Measurements from ENCODE around the gene RIPOR3.
"Not testable (repeated sequence)": the region's sequence is repeated elsewhere in the genome, so short reads cannot be mapped to it uniquely, and the experiment has no call there.

The RIPOR3 gene

DNA sequence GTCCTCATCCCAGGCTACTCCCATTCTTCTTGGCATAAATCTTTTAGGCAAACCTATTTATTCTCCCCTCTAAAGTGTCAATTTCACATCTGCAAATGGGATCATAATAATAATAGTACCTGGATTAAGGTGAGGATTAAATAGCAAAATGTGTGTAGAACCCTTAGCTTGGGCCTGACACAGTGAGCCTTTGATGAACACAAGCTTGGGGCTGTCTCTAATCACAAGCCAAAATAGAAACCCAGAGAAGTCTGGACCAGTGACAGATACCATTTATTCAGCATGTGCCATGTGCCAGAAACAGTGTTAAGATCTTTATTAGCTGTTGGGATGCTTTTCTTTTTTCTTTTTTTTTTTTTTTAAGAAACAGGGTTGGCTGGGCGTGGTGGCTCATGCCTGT is 25.2 kb upstream of the RIPOR3 start:
- no peak for TF ChIP-seq EZH2phosphoT487 (IDR thresholded peaks at IDR 0.05; ENCODE audit: low read depth)
- TF ChIP-seq, protein P1, sequence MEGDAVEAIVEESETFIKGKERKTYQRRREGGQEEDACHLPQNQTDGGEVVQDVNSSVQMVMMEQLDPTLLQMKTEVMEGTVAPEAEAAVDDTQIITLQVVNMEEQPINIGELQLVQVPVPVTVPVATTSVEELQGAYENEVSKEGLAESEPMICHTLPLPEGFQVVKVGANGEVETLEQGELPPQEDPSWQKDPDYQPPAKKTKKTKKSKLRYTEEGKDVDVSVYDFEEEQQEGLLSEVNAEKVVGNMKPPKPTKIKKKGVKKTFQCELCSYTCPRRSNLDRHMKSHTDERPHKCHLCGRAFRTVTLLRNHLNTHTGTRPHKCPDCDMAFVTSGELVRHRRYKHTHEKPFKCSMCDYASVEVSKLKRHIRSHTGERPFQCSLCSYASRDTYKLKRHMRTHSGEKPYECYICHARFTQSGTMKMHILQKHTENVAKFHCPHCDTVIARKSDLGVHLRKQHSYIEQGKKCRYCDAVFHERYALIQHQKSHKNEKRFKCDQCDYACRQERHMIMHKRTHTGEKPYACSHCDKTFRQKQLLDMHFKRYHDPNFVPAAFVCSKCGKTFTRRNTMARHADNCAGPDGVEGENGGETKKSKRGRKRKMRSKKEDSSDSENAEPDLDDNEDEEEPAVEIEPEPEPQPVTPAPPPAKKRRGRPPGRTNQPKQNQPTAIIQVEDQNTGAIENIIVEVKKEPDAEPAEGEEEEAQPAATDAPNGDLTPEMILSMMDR (IDR thresholded peaks at IDR 0.05; ENCODE audit: low read depth, low read length), result no peak
- Histone ChIP-seq H3K4me1 (ENCODE audit: low read length) (no peaks in the 10 kb centered on the region), H3K9ac (ENCODE audit: low read length) (no peak overlapping the region)

DNA sequence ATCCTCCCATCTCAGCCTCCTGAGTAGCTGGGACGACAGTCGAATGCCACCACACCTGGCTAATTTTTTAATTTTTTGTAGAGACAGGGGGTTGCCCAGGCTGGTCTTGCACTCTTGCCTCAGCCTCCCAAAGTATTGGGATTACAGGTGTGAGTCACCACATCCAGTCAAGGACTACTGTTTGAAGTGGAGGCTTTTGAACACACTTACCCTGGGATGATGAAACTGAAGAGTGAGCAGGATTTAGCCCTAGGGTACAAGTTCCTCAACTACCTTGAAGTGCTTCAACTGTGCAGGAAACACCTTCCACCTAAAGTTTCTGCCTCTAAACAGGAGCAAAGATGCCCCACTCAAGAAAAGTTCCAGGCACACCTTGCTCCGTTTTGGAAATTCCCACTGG is 24.4 kb upstream of the RIPOR3 start:
- H3K9me3 ChIP-seq (ENCODE audit: insufficient read depth, low read length), result no peaks in the 10 kb centered on the region
- H3K36me3 ChIP-seq (replicated peaks; ENCODE audit: low read depth, low read length), result no peaks in the 10 kb centered on the region
- H3K4me3 ChIP-seq (ENCODE audit: low read length), result no peak overlapping the region
- no peak overlapping the region for H3K4me2 ChIP-seq (ENCODE audit: low read length)
- TF ChIP-seq EZH2phosphoT487 (IDR thresholded peaks at IDR 0.05; ENCODE audit: low read depth), result no peak
- TF ChIP-seq, protein P1 (IDR thresholded peaks at IDR 0.05; ENCODE audit: low read depth, low read length), result no peak
- H4K20me1 ChIP-seq (ENCODE audit: insufficient read depth, low read length), result no peaks in the 10 kb centered on the region
- no peak overlapping the region for H3K9ac ChIP-seq (ENCODE audit: low read length)
- H2AFZ ChIP-seq (ENCODE audit: low read depth, low read length), result no peak overlapping the region
- no peaks in the 10 kb centered on the region for H3K79me2 ChIP-seq (ENCODE audit: low read length)
- peaks cover 19% of the 10 kb centered on the region for H3K27me3 ChIP-seq (ENCODE audit: low read depth, low read length)
- H3K27ac ChIP-seq (ENCODE audit: low read length), result no peak overlapping the region
- no peaks in the 10 kb centered on the region for H3K4me1 ChIP-seq (ENCODE audit: low read length)

More for the DNA sequence above, 25.2 kb upstream of the RIPOR3 start:
- Histone ChIP-seq H2AFZ (ENCODE audit: low read depth, low read length) (no peak overlapping the region), H3K27ac (ENCODE audit: low read length) (no peak overlapping the region), H3K36me3 (replicated peaks; ENCODE audit: low read depth, low read length) (no peaks in the 10 kb centered on the region), H3K4me2 (ENCODE audit: low read length) (no peak overlapping the region), H3K4me3 (ENCODE audit: low read length) (no peak overlapping the region), H3K79me2 (ENCODE audit: low read length) (no peaks in the 10 kb centered on the region), H4K20me1 (ENCODE audit: insufficient read depth, low read length) (no peaks in the 10 kb centered on the region), H3K27me3 (ENCODE audit: low read depth, low read length) (peaks cover 14% of the 10 kb centered on the region), H3K9me3 (ENCODE audit: insufficient read depth, low read length) (no peaks in the 10 kb centered on the region)

DNA sequence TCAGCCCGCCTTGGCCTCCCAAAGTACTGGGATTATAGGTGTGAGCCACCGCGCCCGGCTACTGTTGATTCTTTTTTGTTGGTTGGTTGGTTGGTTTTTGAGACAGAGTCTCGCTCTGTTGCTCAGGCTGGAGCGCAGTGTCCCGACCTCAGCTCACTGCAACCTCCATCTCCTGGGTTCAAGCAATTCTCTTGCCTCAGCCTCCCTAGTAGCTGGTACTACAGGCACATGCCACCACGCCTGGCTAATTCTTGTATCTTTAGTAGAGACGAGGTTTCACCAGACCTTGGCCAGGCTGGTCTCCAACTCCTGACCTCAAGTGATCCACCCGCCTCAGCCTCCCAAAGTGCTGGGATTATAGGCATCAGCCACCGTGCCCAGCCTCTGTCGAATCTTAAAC is 23.1 kb upstream of the RIPOR3 start:
- not testable (repeated sequence) for H3K9me3 ChIP-seq (ENCODE audit: insufficient read depth, low read length); H4K20me1 ChIP-seq (ENCODE audit: insufficient read depth, low read length); H3K9ac ChIP-seq (ENCODE audit: low read length); H2AFZ ChIP-seq (ENCODE audit: low read depth, low read length); H3K4me1 ChIP-seq (ENCODE audit: low read length); H3K27ac ChIP-seq (ENCODE audit: low read length); H3K36me3 ChIP-seq (replicated peaks; ENCODE audit: low read depth, low read length); H3K79me2 ChIP-seq (ENCODE audit: low read length); H3K4me2 ChIP-seq (ENCODE audit: low read length); H3K4me3 ChIP-seq (ENCODE audit: low read length)
- H3K27me3 ChIP-seq (ENCODE audit: low read depth, low read length), result peaks cover 20% of the 10 kb centered on the region

DNA sequence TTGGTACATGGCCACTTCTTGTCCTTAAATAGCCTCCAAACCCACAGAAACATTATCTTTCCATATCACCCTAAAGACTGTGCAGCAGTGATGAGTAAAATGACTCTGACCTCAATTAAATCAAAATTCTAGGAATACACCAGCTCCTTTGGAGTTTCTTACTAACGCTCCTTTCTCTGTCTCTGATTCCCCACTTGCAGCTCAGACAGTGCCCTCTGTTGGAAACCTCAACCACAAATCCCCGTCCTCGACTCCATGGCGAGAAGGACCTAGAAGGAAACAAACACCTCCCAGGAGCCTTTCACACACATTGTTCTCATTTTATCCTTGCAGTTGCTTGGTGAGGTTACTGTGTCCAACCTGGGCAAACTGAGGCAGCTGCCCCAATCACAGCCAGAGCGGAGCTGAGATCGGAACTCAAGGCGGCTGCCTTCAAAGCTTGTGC is 22.3 kb upstream of the RIPOR3 start:
- no peak overlapping the region for H3K4me2 ChIP-seq (ENCODE audit: low read length)
- peaks cover 20% of the 10 kb centered on the region for H3K27me3 ChIP-seq (ENCODE audit: low read depth, low read length)
- H3K9me3 ChIP-seq (ENCODE audit: insufficient read depth, low read length), result no peaks in the 10 kb centered on the region
- H4K20me1 ChIP-seq (ENCODE audit: insufficient read depth, low read length), result no peaks in the 10 kb centered on the region
- no peak overlapping the region for H2AFZ ChIP-seq (ENCODE audit: low read depth, low read length)
- H3K36me3 ChIP-seq (replicated peaks; ENCODE audit: low read depth, low read length), result no peaks in the 10 kb centered on the region
- no peak for TF ChIP-seq EZH2phosphoT487 (IDR thresholded peaks at IDR 0.05; ENCODE audit: low read depth)
- TF ChIP-seq, protein P1 (IDR thresholded peaks at IDR 0.05; ENCODE audit: low read depth, low read length), result peak; percentile 31
- H3K79me2 ChIP-seq (ENCODE audit: low read length), result no peaks in the 10 kb centered on the region
- H3K9ac ChIP-seq (ENCODE audit: low read length), result no peak overlapping the region
- H3K27ac ChIP-seq (ENCODE audit: low read length), result no peak overlapping the region
- no peaks in the 10 kb centered on the region for H3K4me1 ChIP-seq (ENCODE audit: low read length)
- no peak overlapping the region for H3K4me3 ChIP-seq (ENCODE audit: low read length)

All from OCI-LY3 (cell line).